Activated T-cell treated with anti-CD3 and anti-CD28 coated beads for 1 hour (primary cell): ENCODE data around the gene SDK1.
"Not testable (repeated sequence)": the region's sequence is repeated elsewhere in the genome, so short reads cannot be mapped to it uniquely, and the experiment has no call there.

Experiments used
- DNase-seq: peaks from one replicate; pipeline ENCODE4 v3.0.0-alpha.2; 2020; ENCODE audit warnings: low read depth

SDK1 gene

DNA sequence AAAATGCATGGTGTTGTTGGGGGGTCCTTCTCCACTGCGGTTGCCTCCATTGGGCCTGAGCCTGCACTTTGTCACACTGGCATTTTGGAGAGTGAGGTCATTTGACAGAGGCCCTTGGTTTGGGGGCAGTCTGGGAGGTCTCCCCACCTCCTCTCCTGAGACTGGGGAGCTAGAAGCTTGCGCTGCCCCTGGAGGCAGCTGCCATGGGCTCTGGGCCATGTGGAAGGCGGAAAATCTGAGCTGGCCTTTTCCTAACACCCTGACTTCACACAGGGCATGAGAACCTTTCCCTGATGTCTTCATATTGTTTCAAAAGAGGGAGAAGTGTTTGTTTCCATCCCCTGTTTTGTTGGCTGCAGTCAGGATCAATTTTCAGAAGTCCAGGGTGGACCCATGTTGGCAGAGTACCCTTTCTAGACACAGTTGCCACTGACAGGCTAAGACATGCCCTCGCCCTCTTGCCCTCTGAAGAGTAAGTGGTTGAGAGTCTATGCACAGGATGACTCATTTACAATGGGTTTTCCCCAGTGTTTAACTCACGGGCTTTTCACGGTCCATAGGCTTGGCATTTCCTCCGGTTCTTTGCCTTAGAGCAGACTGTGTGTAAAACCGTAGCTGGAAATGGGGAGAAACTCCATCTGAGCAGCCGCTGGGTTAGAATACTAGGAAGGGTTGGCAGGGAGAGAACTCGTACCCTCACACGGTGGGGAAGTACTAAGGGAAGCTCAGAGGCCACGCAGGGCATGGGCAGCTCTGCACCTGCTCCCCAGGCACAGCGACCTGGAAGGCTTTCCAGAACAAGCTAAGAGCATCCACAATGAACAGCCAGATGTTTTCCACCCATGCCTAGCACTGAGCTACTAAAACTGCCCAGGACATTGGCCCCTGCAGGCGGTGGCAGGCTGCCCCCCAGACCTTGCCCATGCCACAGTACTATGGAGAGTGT, 655.0 kb downstream of the SDK1 start:
- DNase-seq = no peak

DNA sequence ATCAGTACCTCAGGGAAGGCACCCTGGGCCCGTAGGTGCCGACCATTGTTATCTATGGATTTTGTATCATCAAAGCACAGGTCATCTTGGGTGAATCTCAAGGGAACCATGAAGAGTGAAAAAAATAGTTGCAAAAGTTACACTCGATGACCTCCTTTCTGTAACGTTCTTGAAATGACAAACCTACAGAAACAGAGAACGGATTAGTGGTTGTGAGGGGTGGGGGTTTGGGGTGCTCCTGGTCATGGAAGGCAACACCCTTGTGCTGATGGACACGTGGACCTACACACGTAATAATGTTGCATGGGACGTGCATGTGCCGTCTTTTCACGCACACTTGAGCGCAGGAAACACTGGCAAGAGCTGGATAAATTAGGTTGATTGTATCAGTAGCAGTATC, 655.9 kb downstream of the SDK1 start:
- DNase-seq = no peak

DNA sequence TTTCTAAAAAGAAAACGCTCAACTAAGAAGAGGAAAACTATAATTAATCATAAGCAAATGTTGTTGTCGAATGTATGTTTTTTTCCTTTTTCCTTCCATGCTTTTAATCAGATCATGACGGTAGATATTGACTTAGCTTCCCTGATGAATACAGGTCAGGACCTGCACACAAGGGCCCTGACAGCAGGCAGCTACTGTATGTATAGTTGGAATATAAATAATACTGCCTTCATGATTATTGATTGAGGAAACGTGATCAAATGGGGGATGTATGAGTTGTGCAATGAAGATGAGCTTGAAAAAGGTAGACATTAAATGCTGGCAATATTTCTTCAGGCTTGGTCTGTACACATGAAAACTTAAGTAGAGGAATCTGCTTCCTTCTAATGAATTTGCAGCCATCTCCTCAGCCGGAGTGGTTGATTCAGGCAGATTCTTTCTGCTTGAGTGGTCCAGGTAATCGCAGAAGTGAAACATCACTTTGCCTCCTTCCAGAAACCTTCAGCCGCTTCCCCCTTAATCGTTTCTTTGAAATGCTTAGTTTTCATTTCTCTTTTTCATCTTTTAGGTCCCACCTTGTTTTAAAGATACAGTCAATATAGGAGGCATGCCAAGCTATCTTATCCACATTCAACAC, 656.5 kb downstream of the SDK1 start:
- no peak for DNase-seq

DNA sequence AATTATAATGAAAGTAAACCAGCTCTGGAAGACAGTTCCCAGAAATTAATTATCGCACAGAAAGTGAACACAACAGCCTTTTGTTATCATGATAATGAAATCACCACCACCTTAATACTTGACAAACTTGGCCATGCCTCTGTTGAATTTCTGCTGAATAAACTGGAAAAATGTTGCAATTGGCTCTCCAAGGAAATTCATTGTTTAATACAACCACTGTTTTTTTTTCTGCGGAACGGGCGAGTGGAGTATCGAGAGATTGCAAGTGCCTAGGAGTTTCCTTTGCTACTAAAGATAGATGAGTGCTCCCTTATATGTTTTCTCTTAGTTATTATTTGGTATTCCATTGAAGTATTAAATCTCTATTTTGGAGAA, 657.0 kb downstream of the SDK1 start:
- no peak for DNase-seq

DNA sequence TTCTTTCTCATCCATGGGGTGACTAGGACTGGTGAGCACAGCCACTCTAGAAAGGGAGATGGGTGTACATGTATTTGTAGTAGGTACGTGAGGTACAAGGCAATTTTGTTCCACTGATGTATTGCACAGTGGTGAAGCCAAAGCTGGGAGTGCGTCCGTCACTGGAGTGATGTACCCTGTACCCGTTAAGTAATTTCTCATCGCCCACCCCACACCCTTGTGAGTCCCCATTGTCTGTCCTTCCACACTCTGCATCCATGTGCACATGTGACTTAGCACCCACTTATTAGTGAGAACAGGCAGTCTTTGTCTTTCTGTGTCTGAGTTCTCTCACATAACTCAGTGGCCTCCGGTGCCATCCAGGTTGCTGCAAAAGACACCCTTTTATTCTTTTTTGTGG, 658.3 kb downstream of the SDK1 start:
- no peak for DNase-seq

DNA sequence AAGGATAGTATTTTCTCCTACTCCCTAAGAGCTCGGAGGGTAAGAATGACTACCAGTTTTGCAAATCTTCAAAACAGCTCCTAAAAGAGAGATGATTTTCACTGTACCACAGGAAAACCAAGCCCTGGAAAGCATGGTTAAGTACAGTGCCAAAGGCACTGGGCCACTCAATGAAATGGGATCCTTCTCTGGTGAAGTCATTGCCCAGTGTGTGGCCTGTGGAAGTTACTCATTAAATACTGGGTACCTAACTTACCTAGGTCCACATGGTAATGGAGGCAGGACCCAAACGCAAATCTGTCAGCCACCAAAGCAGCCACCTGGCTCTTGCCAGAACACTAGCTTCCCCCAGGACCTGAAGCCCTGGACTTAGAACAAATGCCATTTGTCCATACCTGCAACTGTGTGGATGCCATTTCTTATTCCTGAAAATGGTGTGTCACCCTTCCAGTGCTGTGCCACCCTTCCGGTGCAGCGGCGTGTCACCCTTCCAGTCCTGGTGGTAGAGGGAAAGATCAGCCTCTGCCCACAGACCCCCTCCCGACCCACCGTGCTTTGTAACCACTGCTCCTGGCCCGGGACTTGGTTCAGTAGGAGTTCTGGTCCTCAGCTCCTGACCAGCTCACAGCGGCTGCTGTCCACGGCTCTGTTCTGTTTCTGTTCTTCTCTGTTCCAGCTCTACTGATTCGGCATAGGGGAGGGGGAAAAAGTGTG, 659.2 kb downstream of the SDK1 start:
- DNase-seq = no peak

DNA sequence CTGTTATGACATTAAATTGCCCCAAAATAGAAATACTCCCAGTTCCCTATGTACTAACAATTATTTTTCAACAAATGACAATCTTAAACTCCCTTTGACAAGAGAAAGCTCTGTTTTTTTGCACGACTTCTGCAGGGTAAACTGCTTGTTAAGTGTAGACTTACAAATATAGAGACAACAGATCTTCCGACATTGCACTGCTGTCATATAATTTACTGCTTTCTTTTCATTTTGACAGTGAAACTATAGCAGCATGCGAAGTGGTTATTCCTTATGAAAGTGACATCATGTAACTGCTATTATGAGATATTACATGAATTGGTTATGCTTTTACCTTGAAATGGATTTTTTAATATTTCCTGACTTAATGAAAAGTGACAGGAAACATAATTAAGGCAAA, 659.9 kb downstream of the SDK1 start:
- DNase-seq = no peak

DNA sequence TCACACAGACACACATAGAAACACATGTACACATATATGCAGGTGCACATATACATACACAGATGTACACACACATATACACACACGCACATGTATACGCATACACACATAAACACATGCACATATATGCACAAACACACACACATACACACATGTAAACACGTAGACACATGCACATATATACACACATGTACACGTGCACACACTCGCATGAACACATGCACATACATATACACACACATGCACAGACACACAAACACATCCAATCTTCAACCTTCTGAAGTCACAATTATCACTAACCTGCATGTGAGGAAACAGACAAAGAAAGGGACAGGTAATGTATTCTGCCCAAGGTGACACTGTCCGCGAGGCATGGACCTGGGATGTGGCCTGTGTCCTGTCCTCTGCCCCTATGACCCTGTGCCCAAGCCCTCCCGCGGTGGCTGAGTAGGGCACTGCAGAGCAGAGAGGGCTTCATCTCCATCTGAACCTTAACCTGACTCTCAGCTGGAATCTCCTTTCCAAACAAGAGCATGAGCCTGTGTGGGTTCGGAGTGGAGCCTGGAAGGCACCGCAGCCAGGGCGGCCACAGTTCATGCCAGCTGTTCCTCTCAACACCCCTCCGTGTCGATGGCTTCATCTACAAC, 660.9 kb downstream of the SDK1 start:
- DNase-seq = no peak

DNA sequence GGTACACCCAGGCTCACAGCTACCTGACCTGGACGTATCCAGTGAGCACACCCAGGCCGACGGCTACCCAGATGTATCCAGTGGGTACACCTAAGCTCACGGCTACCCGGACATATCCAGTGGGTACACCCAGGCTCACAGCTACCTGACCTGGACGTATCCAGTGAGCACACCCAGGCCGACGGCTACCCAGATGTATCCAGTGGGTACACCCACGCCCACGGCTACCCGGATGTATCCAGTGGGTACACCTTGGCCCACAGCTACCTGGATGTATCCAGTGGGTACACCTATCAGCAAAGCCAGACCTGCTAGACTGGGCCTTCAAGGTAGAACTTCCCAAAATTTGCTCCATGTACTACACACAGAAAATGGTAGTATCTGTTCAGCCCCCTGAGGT, 662.7 kb downstream of the SDK1 start:
- not testable (repeated sequence) for DNase-seq

DNA sequence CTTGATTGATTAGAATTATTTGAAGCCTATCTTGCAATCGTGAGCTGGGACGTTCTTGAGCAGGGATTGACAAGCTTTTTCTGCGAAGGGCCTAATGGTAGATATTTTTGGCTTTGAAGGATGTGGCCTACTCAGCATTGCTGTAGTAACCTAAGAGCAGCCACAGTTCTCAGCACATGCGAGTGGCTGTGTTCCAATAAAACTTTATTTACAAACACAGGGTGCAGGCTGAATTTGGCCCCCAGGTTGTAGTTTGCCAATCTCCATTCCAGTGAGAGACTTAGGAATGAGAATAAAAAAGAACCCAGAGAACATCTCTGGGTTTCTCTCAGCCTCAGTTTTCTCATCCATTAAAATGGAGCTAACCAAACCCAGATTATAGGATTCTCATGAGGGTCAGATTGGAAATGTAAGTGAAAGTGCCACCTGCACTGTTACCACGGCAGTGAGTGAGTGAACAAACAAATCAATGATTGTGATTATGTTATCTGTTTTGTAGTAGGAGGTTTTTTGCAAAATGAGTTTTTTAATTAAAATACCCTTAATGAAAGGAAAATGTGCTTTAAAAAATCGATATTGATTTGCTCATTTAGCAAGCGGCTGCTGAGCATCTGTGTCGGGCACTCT, 664.0 kb downstream of the SDK1 start:
- no peak for DNase-seq

DNA sequence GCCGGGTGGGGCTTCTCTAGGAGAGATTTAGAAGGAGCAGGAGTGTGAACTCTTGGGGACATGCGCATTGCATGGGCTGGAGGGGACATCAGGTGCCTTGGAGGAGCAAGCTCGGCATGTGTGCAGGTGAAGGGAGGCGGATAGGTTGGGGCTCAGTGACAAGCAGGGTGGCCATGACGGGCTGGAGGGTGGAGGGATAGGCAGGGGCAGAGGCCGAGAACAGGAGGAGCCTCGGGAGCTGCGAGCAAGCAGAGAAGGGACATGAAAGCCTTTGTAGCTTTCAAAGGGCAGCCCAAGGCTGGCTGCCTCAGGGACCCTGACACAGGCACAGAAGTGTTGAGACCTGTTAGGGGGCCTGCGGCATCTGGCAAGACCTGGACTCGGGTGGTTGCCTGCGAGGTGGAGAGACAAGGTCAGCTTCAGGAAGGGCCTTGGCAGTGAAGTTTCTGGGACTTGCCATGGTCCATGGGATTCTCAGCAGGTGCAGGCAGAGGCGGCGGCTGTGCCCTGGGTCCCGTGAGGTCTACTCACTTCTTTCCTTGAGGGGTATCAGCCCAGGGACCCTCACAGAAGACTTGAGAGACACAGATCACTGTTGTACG, 664.8 kb downstream of the SDK1 start:
- DNase-seq = no peak

DNA sequence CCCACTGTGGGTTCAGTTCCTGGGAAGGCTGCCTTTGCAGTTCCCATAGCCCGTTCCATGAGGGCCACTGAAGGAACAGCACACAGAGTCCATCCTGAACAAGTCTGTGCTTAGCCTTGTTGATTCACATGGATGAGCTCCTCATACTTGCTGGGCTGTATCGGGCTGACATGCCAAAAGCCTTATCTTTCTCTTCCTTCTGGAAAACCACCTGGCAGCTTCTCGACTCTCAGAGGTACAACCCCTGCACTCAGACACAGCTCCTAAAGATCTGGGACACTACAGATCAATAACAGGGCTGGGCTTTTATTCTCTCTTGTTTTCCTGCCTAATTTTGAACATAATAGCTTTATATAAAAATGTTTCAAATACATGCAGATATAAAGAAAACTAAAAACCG, 667.2 kb downstream of the SDK1 start:
- DNase-seq = no peak

DNA sequence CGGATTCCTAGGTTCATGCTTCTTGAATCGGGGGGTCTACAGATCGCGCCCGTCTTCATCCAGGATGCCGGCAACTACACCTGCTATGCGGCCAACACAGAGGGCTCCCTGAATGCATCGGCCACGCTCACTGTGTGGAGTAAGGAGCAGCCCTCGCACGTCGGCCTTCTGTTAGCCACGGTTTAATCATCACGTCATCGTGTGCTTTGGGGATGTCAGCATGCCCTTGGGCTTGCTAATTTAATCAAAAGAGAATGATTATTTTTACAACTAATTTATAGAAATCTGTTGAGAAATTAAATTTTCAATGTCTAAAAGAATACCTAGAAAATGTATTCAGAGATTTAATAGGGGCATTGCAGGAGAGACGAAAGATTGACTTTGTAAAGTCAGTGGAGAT, 668.2 kb downstream of the SDK1 start:
- no peak for DNase-seq

DNA sequence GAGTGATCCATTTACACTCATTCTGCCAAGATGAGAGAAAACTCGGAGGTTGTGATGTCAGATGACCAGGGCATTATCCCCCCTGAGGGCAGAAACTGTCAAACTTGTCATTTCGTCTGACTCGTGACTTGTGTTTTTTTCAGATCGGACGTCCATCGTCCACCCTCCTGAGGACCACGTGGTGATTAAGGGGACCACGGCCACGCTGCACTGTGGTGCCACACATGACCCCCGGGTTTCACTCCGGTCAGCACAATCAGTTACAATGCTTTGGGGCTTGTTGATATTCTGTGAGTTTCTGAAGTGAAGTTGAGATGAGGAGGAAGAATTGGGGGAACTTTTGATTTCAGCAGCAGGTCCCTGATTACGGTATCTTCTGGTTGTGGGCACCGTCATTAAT, 670.3 kb downstream of the SDK1 start:
- DNase-seq = no peak

DNA sequence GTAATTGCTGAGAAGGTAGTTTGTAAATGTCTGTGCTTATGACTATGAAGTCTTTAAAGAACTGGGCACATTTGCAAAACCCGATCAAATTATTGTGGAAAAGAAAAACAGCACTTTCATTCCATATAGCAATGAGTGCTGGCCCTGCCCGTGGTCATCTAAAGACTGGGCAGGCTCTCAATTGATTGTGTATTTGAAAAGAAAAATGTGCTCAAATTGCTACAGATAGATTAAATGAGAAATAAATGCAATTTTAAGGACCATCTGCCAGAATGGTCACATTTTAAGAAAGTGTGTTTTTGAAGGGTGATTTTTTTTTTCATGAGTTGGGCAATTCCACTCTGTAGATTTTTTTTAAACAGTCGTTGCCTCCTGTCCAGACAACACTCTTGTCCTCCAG, 672.2 kb downstream of the SDK1 start:
- no peak for DNase-seq

DNA sequence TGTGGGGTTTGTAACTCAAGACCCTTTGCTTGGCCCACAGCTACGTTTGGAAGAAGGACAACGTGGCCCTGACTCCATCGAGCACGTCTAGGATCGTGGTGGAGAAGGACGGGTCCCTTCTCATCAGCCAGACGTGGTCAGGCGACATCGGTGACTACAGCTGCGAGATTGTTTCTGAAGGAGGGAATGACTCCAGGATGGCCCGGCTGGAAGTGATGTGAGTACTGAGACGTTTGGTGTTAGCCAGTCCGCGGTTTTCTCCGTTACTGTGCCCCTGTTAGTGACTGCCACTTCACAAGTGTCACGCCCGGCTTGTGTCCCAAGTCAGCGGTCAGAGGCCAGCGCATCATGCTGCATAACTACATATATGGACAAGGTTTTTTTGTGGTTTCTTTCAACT, 673.3 kb downstream of the SDK1 start:
- no peak for DNase-seq

DNA sequence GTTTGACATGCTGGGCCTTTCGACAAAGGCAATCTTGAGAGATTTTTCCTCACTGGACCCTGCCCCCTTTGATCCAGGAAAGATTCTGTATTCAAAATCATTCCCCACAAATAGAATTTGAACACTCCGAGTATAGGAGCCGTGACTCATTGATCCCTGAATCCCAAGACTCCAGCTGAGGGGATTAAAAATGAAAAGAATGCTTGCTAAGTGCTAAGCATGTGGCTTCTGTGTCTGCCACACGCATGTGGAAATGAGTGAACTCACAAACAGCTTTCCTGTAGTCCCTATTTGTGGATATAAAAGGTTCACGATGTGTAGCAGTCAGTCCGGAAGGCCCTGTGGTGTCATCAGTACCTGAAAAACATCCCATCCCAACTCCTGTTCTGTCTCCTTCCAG, 674.3 kb downstream of the SDK1 start:
- no peak for DNase-seq

DNA sequence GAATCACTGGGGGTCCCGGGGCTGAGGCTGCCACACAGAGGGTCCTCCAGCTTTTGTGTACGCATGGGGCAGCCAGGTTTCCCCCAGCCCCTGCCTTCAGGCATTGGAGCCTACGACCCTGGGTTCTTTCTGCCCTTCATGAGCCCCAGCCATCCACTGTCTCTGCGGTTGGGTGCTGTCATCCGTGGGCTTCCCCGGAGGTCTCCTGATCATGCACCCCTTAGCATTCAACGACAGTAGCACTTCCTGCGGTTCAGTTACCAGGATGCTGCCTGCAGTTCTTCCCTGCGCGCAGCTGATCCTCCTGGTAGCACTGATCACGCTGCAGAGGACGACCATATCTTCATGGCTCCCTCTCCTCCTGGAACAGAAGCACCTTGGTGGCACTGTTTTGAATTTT, 676.3 kb downstream of the SDK1 start:
- no peak for DNase-seq

DNA sequence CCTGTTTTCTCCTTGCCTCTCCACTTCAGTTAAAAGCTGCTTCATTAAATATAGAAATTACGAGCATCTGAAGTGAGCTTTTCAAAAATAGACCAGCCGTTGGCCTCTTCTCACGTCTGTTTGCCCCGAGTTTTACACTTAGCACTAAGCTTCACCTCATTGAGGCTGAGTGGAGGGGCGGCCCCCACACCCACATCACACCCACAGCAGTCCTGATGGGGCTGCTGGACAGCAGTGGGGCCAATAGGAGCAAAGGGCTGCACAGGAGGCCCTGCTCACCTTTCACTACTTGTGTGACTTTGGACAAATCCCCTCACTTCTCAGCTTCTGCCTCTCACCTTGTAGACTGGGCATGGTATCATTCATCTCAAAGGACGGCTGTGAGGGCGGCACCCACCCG, 677.8 kb downstream of the SDK1 start:
- DNase-seq = no peak

DNA sequence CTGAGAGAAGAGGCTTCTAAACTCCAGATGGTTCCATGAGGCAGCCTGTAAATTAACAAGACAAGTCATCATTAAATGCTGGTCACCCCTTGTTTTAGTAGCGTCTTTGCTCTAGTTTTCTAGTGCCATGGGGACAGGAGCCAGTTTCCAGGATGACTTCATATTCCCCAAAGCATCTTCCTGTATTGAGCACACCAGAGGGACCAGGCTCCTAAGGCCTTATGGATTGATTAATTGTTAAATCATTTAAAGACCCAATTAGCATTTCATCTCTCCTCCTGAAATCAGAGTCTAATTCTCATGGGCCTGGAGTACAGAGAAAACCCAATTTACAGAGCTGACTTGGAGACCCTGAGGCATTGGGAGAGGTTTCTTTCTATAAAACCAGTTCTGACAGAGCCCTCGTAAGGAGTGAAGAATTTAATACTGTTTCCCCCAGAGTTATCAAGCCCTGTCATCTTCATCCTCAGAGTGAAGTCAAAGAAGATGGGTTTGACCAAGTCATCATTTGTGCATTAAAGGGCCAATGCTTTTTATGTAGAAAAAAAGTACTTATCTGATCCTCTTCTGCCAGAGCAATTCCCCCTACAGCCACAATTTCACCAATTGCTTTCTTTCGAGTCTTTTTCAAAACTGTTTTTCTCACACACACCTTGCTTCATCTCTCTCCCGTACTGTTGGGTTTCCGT, 678.7 kb downstream of the SDK1 start:
- DNase-seq = no peak

DNA sequence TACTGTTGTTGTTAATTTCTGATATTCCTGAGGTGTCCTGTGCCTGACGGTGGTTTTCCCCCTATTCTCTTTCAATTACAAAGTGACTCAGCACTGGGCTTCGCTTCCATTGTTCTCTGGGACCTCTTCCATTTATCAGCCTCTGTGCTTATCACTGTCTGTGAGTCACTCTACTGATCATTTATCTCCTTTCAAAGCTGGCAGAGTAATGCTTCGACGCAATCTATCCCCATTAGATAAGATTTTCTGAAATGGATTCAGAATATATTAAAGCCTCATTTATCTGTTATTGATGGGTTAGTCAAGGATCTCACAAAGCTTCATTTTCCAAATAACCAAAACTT, 679.2 kb downstream of the SDK1 start:
- no peak for DNase-seq
